ENCODE data around the gene ZNF90.

DNA sequence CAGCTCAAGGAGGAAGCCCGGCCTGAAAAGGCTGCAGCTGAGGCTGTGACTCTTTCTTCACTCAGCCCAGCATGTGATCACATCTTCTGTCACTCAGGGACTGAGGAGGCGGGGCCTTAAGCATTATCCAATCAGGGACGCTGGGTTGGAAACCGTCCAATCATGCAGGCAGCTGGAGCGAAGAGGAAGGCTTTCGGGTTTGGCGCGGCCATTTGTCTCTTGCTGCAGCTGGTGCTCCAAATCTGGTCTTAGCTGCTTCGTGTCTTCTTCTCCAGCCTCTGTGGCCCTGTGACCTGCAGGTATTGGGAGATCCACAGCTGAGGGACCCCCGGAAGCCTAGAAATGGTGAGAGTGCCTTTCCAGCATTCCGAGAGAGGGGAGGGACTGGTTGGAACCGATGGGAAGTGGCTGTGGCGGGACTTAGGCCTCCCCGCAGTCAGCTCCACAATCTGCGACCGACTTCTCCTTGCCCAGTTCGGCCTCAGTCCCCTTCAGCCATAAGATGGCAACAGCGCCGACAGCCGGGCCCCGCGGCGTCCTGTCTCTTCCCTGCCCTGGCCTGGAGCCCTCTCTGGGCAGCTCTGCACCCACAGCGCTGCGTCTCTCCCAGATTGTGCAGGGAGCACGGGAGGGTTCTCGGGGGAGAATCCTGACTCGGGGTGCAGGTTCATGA is at the start of gene ZNF90:
- TF ChIP-seq ZSCAN29 (IDR thresholded peaks at IDR 0.05) (no peak), CREB1 (IDR thresholded peaks at IDR 0.05; ENCODE audit: low read depth) (no peak), ZZZ3 (IDR thresholded peaks at IDR 0.05; ENCODE audit: control insufficient read depth, insufficient read length, low read depth) (no peak), CBX5 (IDR thresholded peaks at IDR 0.05; ENCODE audit: low read depth) (no peak), BCL11A (IDR thresholded peaks at IDR 0.05; ENCODE audit: low read depth, low read length) (no peak), NBN (IDR thresholded peaks at IDR 0.05) (no peak), ZNF274 (IDR thresholded peaks at IDR 0.05; ENCODE audit: insufficient read depth, insufficient read length) (no peak), RAD21 (IDR thresholded peaks at IDR 0.05; ENCODE audit: insufficient read depth, low read depth, low read length) (no peak), SIN3A (IDR thresholded peaks at IDR 0.05; ENCODE audit: low read depth, low read length) (no peak)
- TF ChIP-seq, protein P1, sequence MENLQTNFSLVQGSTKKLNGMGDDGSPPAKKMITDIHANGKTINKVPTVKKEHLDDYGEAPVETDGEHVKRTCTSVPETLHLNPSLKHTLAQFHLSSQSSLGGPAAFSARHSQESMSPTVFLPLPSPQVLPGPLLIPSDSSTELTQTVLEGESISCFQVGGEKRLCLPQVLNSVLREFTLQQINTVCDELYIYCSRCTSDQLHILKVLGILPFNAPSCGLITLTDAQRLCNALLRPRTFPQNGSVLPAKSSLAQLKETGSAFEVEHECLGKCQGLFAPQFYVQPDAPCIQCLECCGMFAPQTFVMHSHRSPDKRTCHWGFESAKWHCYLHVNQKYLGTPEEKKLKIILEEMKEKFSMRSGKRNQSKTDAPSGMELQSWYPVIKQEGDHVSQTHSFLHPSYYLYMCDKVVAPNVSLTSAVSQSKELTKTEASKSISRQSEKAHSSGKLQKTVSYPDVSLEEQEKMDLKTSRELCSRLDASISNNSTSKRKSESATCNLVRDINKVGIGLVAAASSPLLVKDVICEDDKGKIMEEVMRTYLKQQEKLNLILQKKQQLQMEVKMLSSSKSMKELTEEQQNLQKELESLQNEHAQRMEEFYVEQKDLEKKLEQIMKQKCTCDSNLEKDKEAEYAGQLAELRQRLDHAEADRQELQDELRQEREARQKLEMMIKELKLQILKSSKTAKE (IDR thresholded peaks at IDR 0.05; ENCODE audit: low read depth, poor library complexity, severe bottlenecking) = no peak

Measured in GM12878 (cell line).